ENCODE results near the gene GRIN2B. TPM values are rescaled to one million over a fixed set of nuclear protein-coding genes. Genes with fewer than 3 reads are reported as not detected.

Gene GRIN2B
- polyA plus RNA-seq, 1 of the 3 experiments (the other 2 are of a cell fraction) = not detected

DNA sequence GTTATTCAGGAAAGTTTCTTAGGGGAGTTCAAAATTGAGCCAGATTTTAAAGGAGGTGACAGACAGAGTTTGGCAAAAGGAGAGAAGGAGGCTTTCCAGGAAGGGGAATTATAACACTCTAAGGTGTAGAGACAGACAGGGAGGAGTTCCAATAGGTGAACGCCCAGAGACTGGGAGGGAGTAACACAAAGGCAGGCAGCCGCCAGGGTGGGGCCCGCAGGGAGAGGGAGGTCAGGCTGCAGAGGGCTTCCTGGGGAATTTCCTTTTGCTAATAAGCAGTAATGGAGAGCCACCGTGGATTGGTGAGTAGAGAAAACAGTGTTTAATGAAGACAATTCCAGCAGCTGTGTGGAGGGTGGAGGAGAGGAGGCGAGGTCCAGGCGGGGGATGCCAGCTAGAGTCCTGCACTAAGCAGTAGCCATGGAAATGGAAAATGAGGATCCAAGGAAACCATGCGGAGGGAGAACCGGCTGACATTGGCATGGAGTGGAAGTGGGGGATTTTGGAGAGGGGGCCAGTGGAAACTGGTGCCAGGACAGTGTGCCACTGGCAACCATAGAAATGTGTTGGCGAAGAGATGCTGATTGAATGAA, 22.2 kb downstream of the GRIN2B start:
- Histone ChIP-seq H2AFZ (ENCODE audit: low read depth) (no peak overlapping the region), H3K9me3 (no peaks in the 10 kb centered on the region), H3K9me2 (no peaks in the 10 kb centered on the region), H3K4me1 (ENCODE audit: control insufficient read depth in 1 of 2, insufficient read depth in 2 of 2, low read depth in 1 of 2, low read length in 1 of 2) (no peaks in the 10 kb centered on the region), H3K79me2 (ENCODE audit: insufficient read depth) (no peaks in the 10 kb centered on the region), H3K4me3 (ENCODE audit: low read depth in 2 of 2, low read length in 1 of 2) (no peak overlapping the region), H3F3A (replicated peaks; ENCODE audit: insufficient read depth) (no peaks in the 10 kb centered on the region), H3K36me3 (replicated peaks in 1 of 2; ENCODE audit: control insufficient read depth in 1 of 2, insufficient read depth in 2 of 2, low read length in 1 of 2) (no peaks in the 10 kb centered on the region), H3K27ac (ENCODE audit: low read depth in 2 of 2, low read length in 1 of 2) (no peak overlapping the region), H4K20me1 (ENCODE audit: insufficient read depth) (no peaks in the 10 kb centered on the region), H3K27me3 (ENCODE audit: insufficient read depth) (peaks cover 50% of the 10 kb centered on the region; the same call in 1 of the 2 replicates), H3K9ac (no peak overlapping the region), H3K4me2 (no peak overlapping the region)
- WGBS (ENCODE audit: low lambda C conversion rate) = 18% methylated on average over 9 of the region's 9 CpGs
- ChIA-PET POLR2A (no interaction called here), CTCF (no interaction called here)
- TF ChIP-seq RCOR1 (IDR thresholded peaks at IDR 0.05; ENCODE audit: low read length) (no peak), GABPA (IDR thresholded peaks at IDR 0.05; ENCODE audit: low read depth) (no peak), RXRA (IDR thresholded peaks at IDR 0.05; ENCODE audit: borderline replicate concordance, low read depth) (no peak), SMC3 (IDR thresholded peaks at IDR 0.05; ENCODE audit: low read depth, low read length) (no peak), YY1 (IDR thresholded peaks at IDR 0.05; ENCODE audit: low read depth) (no peak), EP300 (IDR thresholded peaks at IDR 0.05; ENCODE audit: borderline replicate concordance in 1 of 2, low read depth in 1 of 2, low read length in 1 of 2) (no peak), MXI1 (IDR thresholded peaks at IDR 0.05; ENCODE audit: low read depth, low read length) (no peak), JUND (IDR thresholded peaks at IDR 0.05) (no peak), TEAD4 (IDR thresholded peaks at IDR 0.05; ENCODE audit: borderline replicate concordance, insufficient read depth) (no peak), ELF1 (IDR thresholded peaks at IDR 0.05) (no peak), FOXM1 (IDR thresholded peaks at IDR 0.05; ENCODE audit: low read depth) (no peak), POLR2AphosphoS5 (IDR thresholded peaks at IDR 0.05; ENCODE audit: low read depth, low read length) (no peak), EZH2phosphoT487 (IDR thresholded peaks at IDR 0.05; ENCODE audit: borderline replicate concordance, low read depth) (no peak)
- DNase-seq = no peak

DNA sequence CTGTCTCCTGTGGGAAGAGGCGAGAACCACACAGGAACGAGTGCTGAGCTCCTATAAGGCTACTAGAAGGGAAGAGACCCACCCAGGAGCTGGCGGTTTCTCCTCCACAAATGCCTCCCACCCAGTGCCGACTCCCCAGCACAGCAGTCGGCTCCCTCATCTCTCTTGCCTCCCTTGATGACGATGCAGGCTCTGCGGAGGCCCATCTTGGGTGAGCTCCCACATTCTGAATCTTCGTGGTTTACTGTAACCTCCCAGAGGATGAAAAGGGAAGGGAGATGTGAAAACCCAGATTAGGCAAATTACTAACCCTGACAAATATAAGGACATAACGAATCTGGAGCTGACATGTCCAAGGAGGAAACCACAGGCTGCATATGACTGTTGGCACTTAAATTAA, 23.8 kb downstream of the GRIN2B start:
- DNase-seq = no peak
- H3K4me1 ChIP-seq (ENCODE audit: control insufficient read depth in 1 of 2, insufficient read depth in 2 of 2, low read depth in 1 of 2, low read length in 1 of 2) = no peaks in the 10 kb centered on the region
- TF ChIP-seq, protein P1, sequence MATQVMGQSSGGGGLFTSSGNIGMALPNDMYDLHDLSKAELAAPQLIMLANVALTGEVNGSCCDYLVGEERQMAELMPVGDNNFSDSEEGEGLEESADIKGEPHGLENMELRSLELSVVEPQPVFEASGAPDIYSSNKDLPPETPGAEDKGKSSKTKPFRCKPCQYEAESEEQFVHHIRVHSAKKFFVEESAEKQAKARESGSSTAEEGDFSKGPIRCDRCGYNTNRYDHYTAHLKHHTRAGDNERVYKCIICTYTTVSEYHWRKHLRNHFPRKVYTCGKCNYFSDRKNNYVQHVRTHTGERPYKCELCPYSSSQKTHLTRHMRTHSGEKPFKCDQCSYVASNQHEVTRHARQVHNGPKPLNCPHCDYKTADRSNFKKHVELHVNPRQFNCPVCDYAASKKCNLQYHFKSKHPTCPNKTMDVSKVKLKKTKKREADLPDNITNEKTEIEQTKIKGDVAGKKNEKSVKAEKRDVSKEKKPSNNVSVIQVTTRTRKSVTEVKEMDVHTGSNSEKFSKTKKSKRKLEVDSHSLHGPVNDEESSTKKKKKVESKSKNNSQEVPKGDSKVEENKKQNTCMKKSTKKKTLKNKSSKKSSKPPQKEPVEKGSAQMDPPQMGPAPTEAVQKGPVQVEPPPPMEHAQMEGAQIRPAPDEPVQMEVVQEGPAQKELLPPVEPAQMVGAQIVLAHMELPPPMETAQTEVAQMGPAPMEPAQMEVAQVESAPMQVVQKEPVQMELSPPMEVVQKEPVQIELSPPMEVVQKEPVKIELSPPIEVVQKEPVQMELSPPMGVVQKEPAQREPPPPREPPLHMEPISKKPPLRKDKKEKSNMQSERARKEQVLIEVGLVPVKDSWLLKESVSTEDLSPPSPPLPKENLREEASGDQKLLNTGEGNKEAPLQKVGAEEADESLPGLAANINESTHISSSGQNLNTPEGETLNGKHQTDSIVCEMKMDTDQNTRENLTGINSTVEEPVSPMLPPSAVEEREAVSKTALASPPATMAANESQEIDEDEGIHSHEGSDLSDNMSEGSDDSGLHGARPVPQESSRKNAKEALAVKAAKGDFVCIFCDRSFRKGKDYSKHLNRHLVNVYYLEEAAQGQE (IDR thresholded peaks at IDR 0.05; ENCODE audit: low read depth, low read length) = no peak
- no peak for TF ChIP-seq EP300 (IDR thresholded peaks at IDR 0.05; ENCODE audit: borderline replicate concordance in 1 of 2, low read depth in 1 of 2, low read length in 1 of 2)
- TF ChIP-seq, protein P2, sequence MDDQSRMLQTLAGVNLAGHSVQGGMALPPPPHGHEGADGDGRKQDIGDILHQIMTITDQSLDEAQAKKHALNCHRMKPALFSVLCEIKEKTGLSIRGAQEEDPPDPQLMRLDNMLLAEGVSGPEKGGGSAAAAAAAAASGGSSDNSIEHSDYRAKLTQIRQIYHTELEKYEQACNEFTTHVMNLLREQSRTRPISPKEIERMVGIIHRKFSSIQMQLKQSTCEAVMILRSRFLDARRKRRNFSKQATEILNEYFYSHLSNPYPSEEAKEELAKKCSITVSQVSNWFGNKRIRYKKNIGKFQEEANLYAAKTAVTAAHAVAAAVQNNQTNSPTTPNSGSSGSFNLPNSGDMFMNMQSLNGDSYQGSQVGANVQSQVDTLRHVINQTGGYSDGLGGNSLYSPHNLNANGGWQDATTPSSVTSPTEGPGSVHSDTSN (IDR thresholded peaks at IDR 0.05) = no peak
- no peak for TF ChIP-seq SMC3 (IDR thresholded peaks at IDR 0.05; ENCODE audit: low read depth, low read length)
- TF ChIP-seq, protein P3, sequence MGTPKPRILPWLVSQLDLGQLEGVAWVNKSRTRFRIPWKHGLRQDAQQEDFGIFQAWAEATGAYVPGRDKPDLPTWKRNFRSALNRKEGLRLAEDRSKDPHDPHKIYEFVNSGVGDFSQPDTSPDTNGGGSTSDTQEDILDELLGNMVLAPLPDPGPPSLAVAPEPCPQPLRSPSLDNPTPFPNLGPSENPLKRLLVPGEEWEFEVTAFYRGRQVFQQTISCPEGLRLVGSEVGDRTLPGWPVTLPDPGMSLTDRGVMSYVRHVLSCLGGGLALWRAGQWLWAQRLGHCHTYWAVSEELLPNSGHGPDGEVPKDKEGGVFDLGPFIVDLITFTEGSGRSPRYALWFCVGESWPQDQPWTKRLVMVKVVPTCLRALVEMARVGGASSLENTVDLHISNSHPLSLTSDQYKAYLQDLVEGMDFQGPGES (IDR thresholded peaks at IDR 0.05; ENCODE audit: low read depth, low read length) = no peak
- no peak for TF ChIP-seq NRF1 (IDR thresholded peaks at IDR 0.05; ENCODE audit: low read depth, low read length)
- TF ChIP-seq GABPA (IDR thresholded peaks at IDR 0.05; ENCODE audit: low read depth) = no peak
- no peak for TF ChIP-seq ELF1 (IDR thresholded peaks at IDR 0.05)
- TF ChIP-seq RXRA (IDR thresholded peaks at IDR 0.05; ENCODE audit: borderline replicate concordance, low read depth) = no peak
- TF ChIP-seq RAD21 (IDR thresholded peaks at IDR 0.05; ENCODE audit: low read length) = no peak
- TF ChIP-seq FOSL2 (IDR thresholded peaks at IDR 0.05; ENCODE audit: borderline replicate concordance, low read depth) = no peak
- no peak for TF ChIP-seq MEF2A (IDR thresholded peaks at IDR 0.05; ENCODE audit: borderline replicate concordance, low read depth)
- TF ChIP-seq CHD2 (IDR thresholded peaks at IDR 0.05; ENCODE audit: low read length, partially characterized antibody) = no peak
- no peak for TF ChIP-seq GATA2 (CRISPR knock-in tag; IDR thresholded peaks at IDR 0.05)
- no peak for TF ChIP-seq TEAD4 (IDR thresholded peaks at IDR 0.05; ENCODE audit: borderline replicate concordance, insufficient read depth)
- TF ChIP-seq JUND (IDR thresholded peaks at IDR 0.05) = no peak
- no peaks in the 10 kb centered on the region for H3K36me3 ChIP-seq (replicated peaks in 1 of 2; ENCODE audit: control insufficient read depth in 1 of 2, insufficient read depth in 2 of 2, low read length in 1 of 2)
- H3K79me2 ChIP-seq (ENCODE audit: insufficient read depth) = no peaks in the 10 kb centered on the region
- H3K9me3 ChIP-seq = no peaks in the 10 kb centered on the region
- H3K9me2 ChIP-seq = no peaks in the 10 kb centered on the region
- H3K9ac ChIP-seq = no peak overlapping the region
- ChIA-PET POLR2A (no interaction called here), CTCF (no interaction called here)
- 20% methylated on average over 7 of the region's 9 CpGs for WGBS (ENCODE audit: low lambda C conversion rate)
- no peak overlapping the region for H2AFZ ChIP-seq (ENCODE audit: low read depth)
- no peaks in the 10 kb centered on the region for H4K20me1 ChIP-seq (ENCODE audit: insufficient read depth)
- H3K4me3 ChIP-seq (ENCODE audit: low read depth in 2 of 2, low read length in 1 of 2) = no peak overlapping the region
- no peaks in the 10 kb centered on the region for H3F3A ChIP-seq (replicated peaks; ENCODE audit: insufficient read depth)
- no peak overlapping the region for H3K4me2 ChIP-seq
- H3K27me3 ChIP-seq (ENCODE audit: insufficient read depth) = peaks cover 38% of the 10 kb centered on the region; the same call in 1 of the 2 replicates
- no peak overlapping the region for H3K27ac ChIP-seq (ENCODE audit: low read depth in 2 of 2, low read length in 1 of 2)
